Uterus (tissue), 2 donors: Measurements from ENCODE around the gene GNPTAB.

ENCODE experiments used
- CTCF ChIP-seq, 4 experiments: fragments of 200-600 bp in 2 of 4; fragments of 450-650 bp in 2 of 4; sonication (generic) in 2 of 4; IDR thresholded peaks; one replicate each; pipeline ENCODE4 v1.5.1; 2016 to 2019; ENCODE audit warnings: antibody characterized with exemption in 4 of 4, mild to moderate bottlenecking in 2 of 4, moderate library complexity in 1 of 4
- POLR2A ChIP-seq, 2 donors: fragments of 450-650 bp; IDR thresholded peaks; one replicate each; pipeline ENCODE4 v1.6.1; 2016; ENCODE audit warnings: antibody characterized with exemption in 2 of 2, mild to moderate bottlenecking in 1 of 2, moderate library complexity in 1 of 2

- no peak for TF ChIP-seq CTCF (IDR thresholded peaks at IDR 0.05)
- TF ChIP-seq POLR2A (IDR thresholded peaks at IDR 0.05) = no peak
Measured at GRCh38 chr12:101743724-101744472, 86.9 kb downstream of the GNPTAB start.
